ENCODE measurements around the gene ITCH.
"Not testable (repeated sequence)": the region's sequence is repeated elsewhere in the genome, so short reads cannot be mapped to it uniquely, and the experiment has no call there.

Gene ITCH
- total RNA-seq, result 39.9 to 44.6 (median 42.0) reads per million in 3 donors

- H3K27me3 ChIP-seq (replicated peaks; ENCODE audit: control insufficient read depth, insufficient read depth, low read length, poor library complexity, severe bottlenecking), result no peaks in the 10 kb centered on the region
Observed at GRCh38 chr20:34363062-34363464, at the start of gene ITCH. Gene ITCH (plus strand): TSS chr20:34363273. CDS start chr20:34393812, 30,539 bp downstream.

GRCh38 chr20:34315236-34315635 lies 47.8 kb upstream of the ITCH start:
- peaks cover 12% of the 10 kb centered on the region for H3K27me3 ChIP-seq (replicated peaks; ENCODE audit: control insufficient read depth, insufficient read depth, low read length, poor library complexity, severe bottlenecking)
- no peak overlapping the region for H3K27ac ChIP-seq (ENCODE audit: insufficient read depth, low read length, poor library complexity, severe bottlenecking)
- peaks cover 5% of the 10 kb centered on the region for H3K4me1 ChIP-seq (ENCODE audit: control insufficient read depth, insufficient read depth, low read length, poor library complexity, severe bottlenecking)
- no peak overlapping the region for H3K4me3 ChIP-seq (ENCODE audit: insufficient read depth, low read depth, low read length, poor library complexity, severe bottlenecking)
- H3K36me3 ChIP-seq (ENCODE audit: control insufficient read depth, insufficient read depth, low read length), result no peaks in the 10 kb centered on the region
- DNase-seq, result no peak
- no peaks in the 10 kb centered on the region for H3K9me3 ChIP-seq (ENCODE audit: control insufficient read depth, low read length)

More at GRCh38 chr20:34363062-34363464, at the start of gene ITCH:
- Histone ChIP-seq H3K27ac (ENCODE audit: insufficient read depth, low read length, poor library complexity, severe bottlenecking) (peak within 1 kb of the TSS; percentile 89), H3K36me3 (ENCODE audit: control insufficient read depth, insufficient read depth, low read length) (no peaks in the 10 kb centered on the region), H3K4me1 (ENCODE audit: control insufficient read depth, insufficient read depth, low read length, poor library complexity, severe bottlenecking) (peaks cover 19% of the 10 kb centered on the region), H3K9me3 (ENCODE audit: control insufficient read depth, low read length) (no peaks in the 10 kb centered on the region), H3K4me3 (ENCODE audit: insufficient read depth, low read depth, low read length, poor library complexity, severe bottlenecking) (peak within 1 kb of the TSS; percentile 95)
- DNase-seq, result peak; percentile 80 to 89 (median 84)

GRCh38 chr20:34316196-34316814 lies 46.8 kb upstream of the ITCH start:
- Histone ChIP-seq H3K4me3 (ENCODE audit: insufficient read depth, low read depth, low read length, poor library complexity, severe bottlenecking) (no peak overlapping the region), H3K4me1 (ENCODE audit: control insufficient read depth, insufficient read depth, low read length, poor library complexity, severe bottlenecking) (peaks cover 5% of the 10 kb centered on the region), H3K27ac (ENCODE audit: insufficient read depth, low read length, poor library complexity, severe bottlenecking) (no peak overlapping the region), H3K36me3 (ENCODE audit: control insufficient read depth, insufficient read depth, low read length) (no peaks in the 10 kb centered on the region), H3K9me3 (ENCODE audit: control insufficient read depth, low read length) (no peaks in the 10 kb centered on the region), H3K27me3 (replicated peaks; ENCODE audit: control insufficient read depth, insufficient read depth, low read length, poor library complexity, severe bottlenecking) (peaks cover 9% of the 10 kb centered on the region)
- no peak for DNase-seq

GRCh38 chr20:34318609-34319443 lies 44.2 kb upstream of the ITCH start:
- no peaks in the 10 kb centered on the region for H3K27me3 ChIP-seq (replicated peaks; ENCODE audit: control insufficient read depth, insufficient read depth, low read length, poor library complexity, severe bottlenecking)
- H3K4me3 ChIP-seq (ENCODE audit: insufficient read depth, low read depth, low read length, poor library complexity, severe bottlenecking), result no peak overlapping the region
- H3K27ac ChIP-seq (ENCODE audit: insufficient read depth, low read length, poor library complexity, severe bottlenecking), result no peak overlapping the region
- no peaks in the 10 kb centered on the region for H3K9me3 ChIP-seq (ENCODE audit: control insufficient read depth, low read length)
- no peaks in the 10 kb centered on the region for H3K4me1 ChIP-seq (ENCODE audit: control insufficient read depth, insufficient read depth, low read length, poor library complexity, severe bottlenecking)
- DNase-seq, result no peak
- no peaks in the 10 kb centered on the region for H3K36me3 ChIP-seq (ENCODE audit: control insufficient read depth, insufficient read depth, low read length)

GRCh38 chr20:34320861-34321260 lies 42.2 kb upstream of the ITCH start:
- Histone ChIP-seq H3K27ac (ENCODE audit: insufficient read depth, low read length, poor library complexity, severe bottlenecking) (no peak overlapping the region), H3K9me3 (ENCODE audit: control insufficient read depth, low read length) (no peaks in the 10 kb centered on the region), H3K4me3 (ENCODE audit: insufficient read depth, low read depth, low read length, poor library complexity, severe bottlenecking) (no peak overlapping the region), H3K36me3 (ENCODE audit: control insufficient read depth, insufficient read depth, low read length) (no peaks in the 10 kb centered on the region), H3K27me3 (replicated peaks; ENCODE audit: control insufficient read depth, insufficient read depth, low read length, poor library complexity, severe bottlenecking) (no peaks in the 10 kb centered on the region), H3K4me1 (ENCODE audit: control insufficient read depth, insufficient read depth, low read length, poor library complexity, severe bottlenecking) (no peaks in the 10 kb centered on the region)
- no peak for DNase-seq

- Histone ChIP-seq H3K9me3 (ENCODE audit: control insufficient read depth, low read length) (no peaks in the 10 kb centered on the region), H3K36me3 (ENCODE audit: control insufficient read depth, insufficient read depth, low read length) (no peaks in the 10 kb centered on the region), H3K27me3 (replicated peaks; ENCODE audit: control insufficient read depth, insufficient read depth, low read length, poor library complexity, severe bottlenecking) (no peaks in the 10 kb centered on the region), H3K27ac (ENCODE audit: insufficient read depth, low read length, poor library complexity, severe bottlenecking) (no peak overlapping the region), H3K4me1 (ENCODE audit: control insufficient read depth, insufficient read depth, low read length, poor library complexity, severe bottlenecking) (no peaks in the 10 kb centered on the region), H3K4me3 (ENCODE audit: insufficient read depth, low read depth, low read length, poor library complexity, severe bottlenecking) (no peak overlapping the region)
- DNase-seq, result no peak
Observed at GRCh38 chr20:34322267-34323105, 40.6 kb upstream of the ITCH start.

GRCh38 chr20:34324541-34324940 lies 38.5 kb upstream of the ITCH start:
- no peaks in the 10 kb centered on the region for H3K36me3 ChIP-seq (ENCODE audit: control insufficient read depth, insufficient read depth, low read length)
- no peaks in the 10 kb centered on the region for H3K4me1 ChIP-seq (ENCODE audit: control insufficient read depth, insufficient read depth, low read length, poor library complexity, severe bottlenecking)
- H3K4me3 ChIP-seq (ENCODE audit: insufficient read depth, low read depth, low read length, poor library complexity, severe bottlenecking), result no peak overlapping the region
- no peaks in the 10 kb centered on the region for H3K27me3 ChIP-seq (replicated peaks; ENCODE audit: control insufficient read depth, insufficient read depth, low read length, poor library complexity, severe bottlenecking)
- DNase-seq, result no peak
- no peak overlapping the region for H3K27ac ChIP-seq (ENCODE audit: insufficient read depth, low read length, poor library complexity, severe bottlenecking)
- H3K9me3 ChIP-seq (ENCODE audit: control insufficient read depth, low read length), result no peaks in the 10 kb centered on the region

GRCh38 chr20:34328207-34328606 lies 34.9 kb upstream of the ITCH start:
- H3K36me3 ChIP-seq (ENCODE audit: control insufficient read depth, insufficient read depth, low read length); DNase-seq; H3K4me1 ChIP-seq (ENCODE audit: control insufficient read depth, insufficient read depth, low read length, poor library complexity, severe bottlenecking); H3K27me3 ChIP-seq (replicated peaks; ENCODE audit: control insufficient read depth, insufficient read depth, low read length, poor library complexity, severe bottlenecking); H3K27ac ChIP-seq (ENCODE audit: insufficient read depth, low read length, poor library complexity, severe bottlenecking); H3K9me3 ChIP-seq (ENCODE audit: control insufficient read depth, low read length); H3K4me3 ChIP-seq (ENCODE audit: insufficient read depth, low read depth, low read length, poor library complexity, severe bottlenecking): not testable (repeated sequence)

GRCh38 chr20:34328928-34329677 lies 34.0 kb upstream of the ITCH start:
- no peaks in the 10 kb centered on the region for H3K36me3 ChIP-seq (ENCODE audit: control insufficient read depth, insufficient read depth, low read length)
- no peaks in the 10 kb centered on the region for H3K9me3 ChIP-seq (ENCODE audit: control insufficient read depth, low read length)
- H3K27ac ChIP-seq (ENCODE audit: insufficient read depth, low read length, poor library complexity, severe bottlenecking), result no peak overlapping the region
- H3K27me3 ChIP-seq (replicated peaks; ENCODE audit: control insufficient read depth, insufficient read depth, low read length, poor library complexity, severe bottlenecking), result no peaks in the 10 kb centered on the region
- DNase-seq, result no peak
- H3K4me1 ChIP-seq (ENCODE audit: control insufficient read depth, insufficient read depth, low read length, poor library complexity, severe bottlenecking), result no peaks in the 10 kb centered on the region
- no peak overlapping the region for H3K4me3 ChIP-seq (ENCODE audit: insufficient read depth, low read depth, low read length, poor library complexity, severe bottlenecking)

All from effector memory CD4-positive, alpha-beta T cell (primary cell).